Upper lobe of right lung (tissue), 1 donor: ENCODE measurements around the gene CD8B2. TPM values are rescaled to one million over a fixed set of nuclear protein-coding genes. Genes with fewer than 3 reads are reported as not detected.
"Not testable (repeated sequence)": the region's sequence is repeated elsewhere in the genome, so short reads cannot be mapped to it uniquely, and the experiment has no call there.

Source experiments
- ATAC-seq: fragments of 200-7000 bp; cut with Tn5 transposase; one replicate; pipeline ENCODE4 v1.9.1; 2020; ENCODE audit warnings: mild to moderate bottlenecking, moderate library complexity
- DNase-seq: peaks from one replicate; pipeline ENCODE4 v3.0.0-alpha.2; 2020
- H3K27ac ChIP-seq: fragments of 200-600 bp; one replicate; pipeline ENCODE4 v1.8.0; 2022
- H3K27me3 ChIP-seq: fragments of 200-600 bp; one replicate; pipeline ENCODE4 v1.8.0; 2022; ENCODE audit warnings: mild to moderate bottlenecking
- H3K36me3 ChIP-seq: fragments of 200-600 bp; one replicate; pipeline ENCODE4 v1.8.0; 2022
- H3K4me1 ChIP-seq: fragments of 200-600 bp; one replicate; pipeline ENCODE4 v1.8.0; 2022
- H3K4me3 ChIP-seq: fragments of 200-600 bp; one replicate; pipeline ENCODE4 v1.8.0; 2022; ENCODE audit warnings: mild to moderate bottlenecking
- H3K9me3 ChIP-seq: fragments of 200-600 bp; one replicate; pipeline ENCODE4 v1.8.0; 2022
- intact Hi-C: fragments of 100-400 bp; cut with DNase I; formaldehyde crosslinking; loops from one replicate; pipeline ENCODE4 v1.11.0; 2022
- total RNA-seq: library from RNA; stranded (reverse); fragmentation: NEBNext Ultra II Directional; extraction: Animal tissue kit (Norgen Biotek cat#: 25700); gene quantifications from one replicate; pipeline ENCODE4 v1.2.1, GENCODE V29; 2021
- donor health status: DM: no; HTN: yes; CAD: no; lungs with severe emphysema.

CD8B2 gene
- total RNA-seq, 1 donor from 2014 or later = not detected

DNA sequence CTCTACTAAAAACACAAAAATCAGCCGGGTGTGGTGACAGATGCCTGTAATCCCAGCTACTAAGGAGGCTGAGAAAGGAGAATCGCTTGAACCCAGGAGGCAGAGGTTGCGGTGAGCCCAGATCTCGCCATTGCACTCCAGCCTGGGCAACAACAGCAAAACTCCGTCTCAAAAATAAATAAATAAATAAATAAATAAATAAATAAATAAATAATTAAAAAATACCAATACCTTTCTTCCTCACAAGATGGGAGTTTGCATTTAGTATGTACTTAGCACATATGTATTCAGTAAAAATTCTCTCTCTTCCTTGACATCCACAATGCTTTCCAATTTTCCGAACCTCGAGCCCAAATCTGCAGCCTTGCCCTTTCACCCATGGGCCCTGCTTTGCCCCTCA, 13.2 kb downstream of the CD8B2 start:
- ATAC-seq, H3K4me1 ChIP-seq, H3K9me3 ChIP-seq, intact Hi-C loops, H3K36me3 ChIP-seq, H3K4me3 ChIP-seq, DNase-seq, H3K27me3 ChIP-seq, H3K27ac ChIP-seq: not testable (repeated sequence)

DNA sequence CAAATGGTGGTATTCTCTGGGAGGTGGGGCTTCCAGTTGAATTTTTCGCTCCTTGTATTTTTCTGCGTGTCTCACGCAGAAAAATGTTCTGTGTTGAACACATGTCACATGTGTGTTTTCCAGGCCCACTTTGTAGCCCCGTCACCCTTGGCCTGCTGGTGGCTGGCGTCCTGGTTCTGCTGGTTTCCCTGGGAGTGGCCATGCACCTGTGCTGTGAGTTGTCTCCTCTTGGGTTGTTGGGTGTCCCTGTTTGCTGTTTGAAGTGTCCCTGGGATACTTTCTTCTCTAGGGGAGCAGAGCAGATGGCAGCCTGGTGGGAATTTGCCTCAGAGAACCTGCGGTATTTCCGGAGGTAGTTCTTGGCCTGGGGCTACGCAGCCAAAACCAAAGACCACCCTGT, 15.2 kb downstream of the CD8B2 start:
- H3K27me3 ChIP-seq, H3K4me3 ChIP-seq, H3K9me3 ChIP-seq, H3K4me1 ChIP-seq, H3K27ac ChIP-seq, H3K36me3 ChIP-seq, DNase-seq, intact Hi-C loops, ATAC-seq: not testable (repeated sequence)

DNA sequence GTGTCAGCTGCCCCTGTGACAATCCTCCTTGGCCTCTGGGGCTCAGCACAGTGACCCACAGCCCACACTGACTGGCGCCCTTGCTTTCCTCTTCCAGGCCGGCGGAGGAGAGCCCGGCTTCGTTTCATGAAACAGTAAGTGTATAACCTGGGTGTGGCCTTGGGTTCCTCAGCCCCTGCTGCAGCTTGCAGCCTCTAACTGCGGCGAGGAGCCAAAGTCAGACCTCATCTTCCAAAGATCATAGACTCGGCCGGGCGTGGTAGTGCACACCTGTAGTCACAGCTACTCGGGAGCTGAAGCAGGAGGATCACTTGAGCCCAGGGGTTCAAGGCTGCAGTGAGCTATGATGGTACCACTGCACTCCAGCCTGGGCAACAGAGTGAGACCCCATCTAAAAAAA, 17.0 kb downstream of the CD8B2 start:
- H3K4me3 ChIP-seq, H3K36me3 ChIP-seq, H3K27me3 ChIP-seq, DNase-seq, H3K27ac ChIP-seq, H3K4me1 ChIP-seq, ATAC-seq, intact Hi-C loops, H3K9me3 ChIP-seq: not testable (repeated sequence)

DNA sequence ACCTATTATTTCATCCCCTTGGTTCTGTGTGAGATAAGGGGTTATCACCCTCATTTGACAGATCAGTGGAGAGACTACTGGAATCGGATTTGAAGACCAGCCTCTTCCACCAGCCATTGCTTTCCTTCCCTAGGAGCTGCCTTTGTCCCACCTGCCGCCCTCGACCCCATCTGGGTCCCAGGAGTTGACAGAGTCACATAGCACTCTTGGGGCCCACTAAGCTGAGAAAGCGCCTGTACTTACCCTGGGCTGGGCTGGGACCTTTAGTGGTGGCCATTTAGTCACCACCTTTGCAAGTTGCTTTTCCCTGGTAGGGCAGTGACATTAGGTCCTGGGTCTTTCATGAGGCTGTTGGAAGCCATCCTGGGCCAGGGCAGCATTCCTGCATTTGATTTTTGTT, 17.6 kb downstream of the CD8B2 start:
- H3K36me3 ChIP-seq, H3K27ac ChIP-seq, ATAC-seq, H3K27me3 ChIP-seq, H3K9me3 ChIP-seq, intact Hi-C loops, H3K4me3 ChIP-seq, H3K4me1 ChIP-seq, DNase-seq: not testable (repeated sequence)

DNA sequence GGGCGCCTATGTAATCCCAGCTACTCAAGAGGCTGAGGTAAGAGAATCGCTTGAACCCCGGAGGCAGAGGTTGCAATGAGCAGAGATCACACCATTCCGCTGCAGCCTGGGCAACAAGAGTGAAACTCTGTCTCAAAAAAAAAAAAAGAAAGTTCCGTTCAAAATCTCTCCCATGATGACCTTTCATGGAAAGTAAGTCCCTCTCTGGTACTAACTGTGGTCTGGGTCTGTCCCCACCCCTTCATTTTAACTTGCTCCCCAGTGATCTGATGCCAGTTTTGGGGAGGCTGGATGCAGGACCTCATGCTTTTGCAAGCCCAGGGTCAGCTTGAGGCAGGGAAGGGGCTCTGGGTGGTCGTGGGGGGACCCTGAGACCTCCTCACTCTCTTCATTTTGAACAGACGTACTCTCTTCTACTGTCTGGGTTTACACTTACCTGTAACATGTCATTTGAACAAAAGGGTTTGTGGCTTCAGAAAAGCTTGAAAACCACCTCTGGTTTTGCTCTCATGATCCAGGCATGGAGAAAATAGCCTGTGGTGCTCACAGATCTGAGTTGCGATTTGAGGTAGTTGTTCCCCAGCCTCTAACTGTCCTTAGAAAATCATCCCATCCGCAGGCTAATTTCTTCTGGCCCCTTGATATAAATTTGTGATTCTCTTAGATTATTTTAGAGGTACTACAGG, 19.0 kb downstream of the CD8B2 start:
- H3K27me3 ChIP-seq, intact Hi-C loops, H3K9me3 ChIP-seq, DNase-seq, H3K4me3 ChIP-seq, ATAC-seq, H3K36me3 ChIP-seq, H3K27ac ChIP-seq, H3K4me1 ChIP-seq: not testable (repeated sequence)

DNA sequence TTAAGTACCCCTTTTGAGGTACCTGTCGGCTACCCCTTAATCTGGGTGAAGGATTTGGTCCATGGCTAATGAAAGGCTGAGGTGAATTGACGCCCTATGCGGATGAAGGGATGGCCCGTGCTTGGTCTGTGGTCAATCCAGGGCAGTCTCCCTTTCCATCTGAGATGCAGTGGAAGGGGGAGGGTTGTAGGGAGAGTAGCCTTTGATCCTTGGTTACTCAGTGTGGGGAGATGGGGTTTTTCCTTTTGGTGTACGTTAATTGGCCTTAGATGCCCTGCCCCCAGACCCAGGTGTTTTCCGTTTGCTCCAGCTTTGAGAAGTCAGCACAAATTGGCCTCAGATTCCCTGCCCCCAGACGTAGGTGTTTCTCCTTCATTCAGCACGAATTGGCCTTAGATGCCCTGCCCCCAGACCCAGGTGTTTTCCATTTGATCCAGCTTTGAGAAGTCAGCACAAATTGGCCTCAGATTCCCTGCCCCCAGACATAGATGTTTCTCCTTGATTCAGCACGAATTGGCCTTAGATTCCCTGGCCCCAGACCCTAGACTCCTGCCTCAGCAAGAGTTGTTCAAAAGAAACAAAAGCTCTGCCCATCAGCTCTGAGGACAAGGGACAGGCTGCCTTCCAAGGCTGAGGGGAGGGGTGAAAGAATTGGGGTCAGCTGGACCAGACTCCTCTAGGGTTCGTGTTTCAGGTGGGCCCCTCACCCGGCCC, 21.7 kb downstream of the CD8B2 start:
- H3K9me3 ChIP-seq, intact Hi-C loops, H3K36me3 ChIP-seq, H3K27ac ChIP-seq, H3K4me3 ChIP-seq, ATAC-seq, DNase-seq, H3K4me1 ChIP-seq, H3K27me3 ChIP-seq: not testable (repeated sequence)

DNA sequence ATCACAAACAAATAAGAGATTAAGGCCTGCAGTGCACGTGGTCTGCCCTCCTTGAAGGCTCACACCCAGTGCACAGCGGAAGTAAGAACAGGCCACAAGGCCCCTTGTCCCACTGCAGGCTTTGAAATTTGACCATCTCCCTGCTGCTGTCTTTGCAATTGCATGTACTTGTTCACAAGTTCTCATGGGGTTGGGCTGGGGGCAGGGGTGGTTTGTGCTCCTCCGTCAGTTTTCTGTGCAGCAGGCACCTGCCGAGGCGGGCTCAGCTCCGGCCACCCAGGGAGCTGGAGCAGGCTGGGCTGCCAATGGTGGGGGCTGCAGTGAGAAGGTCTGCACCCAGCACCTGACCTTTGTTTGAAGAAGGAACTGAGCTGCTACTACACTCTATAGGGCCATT, 22.2 kb downstream of the CD8B2 start:
- intact Hi-C loops, DNase-seq, ATAC-seq: not testable (repeated sequence)

DNA sequence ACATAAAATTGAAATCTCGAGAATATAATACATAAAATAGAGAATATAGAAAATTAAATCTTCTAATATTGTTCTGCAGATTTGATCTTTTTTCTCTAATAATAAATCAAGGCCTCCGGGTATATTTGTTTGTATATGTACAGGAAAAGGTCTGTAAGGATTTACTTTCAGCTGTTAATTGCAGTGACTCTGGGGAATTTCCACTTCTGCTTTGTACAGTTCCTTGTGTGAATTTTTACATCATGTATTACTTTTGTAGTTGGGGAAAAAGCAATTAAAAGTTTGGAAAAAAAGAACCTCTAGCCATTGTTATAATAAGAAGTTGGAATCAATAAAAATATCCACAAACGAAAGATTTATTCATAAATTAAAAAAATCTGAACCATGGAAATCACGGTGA, 23.6 kb downstream of the CD8B2 start:
- H3K36me3 ChIP-seq, intact Hi-C loops, DNase-seq, H3K9me3 ChIP-seq, H3K27me3 ChIP-seq, H3K4me3 ChIP-seq, ATAC-seq, H3K4me1 ChIP-seq: not testable (repeated sequence)
- peak overlapping the region; percentile 24 for H3K27ac ChIP-seq

More for the DNA sequence above, 22.2 kb downstream of the CD8B2 start:
- not testable (repeated sequence) for H3K36me3 ChIP-seq, H3K4me1 ChIP-seq, H3K27me3 ChIP-seq, H3K9me3 ChIP-seq, H3K4me3 ChIP-seq, H3K27ac ChIP-seq

DNA sequence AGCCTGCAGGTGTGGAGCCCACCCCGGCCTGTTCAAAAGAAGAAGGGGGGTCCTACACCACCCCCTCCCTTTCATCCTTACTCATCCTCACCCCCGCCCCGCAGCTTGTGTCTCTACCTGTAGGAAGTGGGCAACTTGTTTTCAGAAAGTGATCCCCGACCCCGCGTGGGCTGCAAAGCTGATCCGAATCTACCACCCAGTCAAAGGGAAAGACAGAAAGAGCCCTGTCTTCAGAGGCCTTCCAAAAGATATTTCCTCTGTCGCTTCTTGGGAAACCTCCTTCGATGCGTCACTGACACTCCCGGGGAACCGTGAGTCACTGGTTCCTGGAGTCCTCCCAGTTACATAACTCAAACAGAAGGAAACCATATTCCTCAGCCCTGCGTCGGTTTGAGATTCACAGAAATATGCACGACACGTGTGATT, 24.3 kb downstream of the CD8B2 start:
- intact Hi-C loops, H3K9me3 ChIP-seq, H3K4me3 ChIP-seq, H3K4me1 ChIP-seq, H3K36me3 ChIP-seq, H3K27me3 ChIP-seq: not testable (repeated sequence)
- ATAC-seq (peak; percentile 82), DNase-seq (peak; percentile 67)
- peak overlapping the region; percentile 36 for H3K27ac ChIP-seq

DNA sequence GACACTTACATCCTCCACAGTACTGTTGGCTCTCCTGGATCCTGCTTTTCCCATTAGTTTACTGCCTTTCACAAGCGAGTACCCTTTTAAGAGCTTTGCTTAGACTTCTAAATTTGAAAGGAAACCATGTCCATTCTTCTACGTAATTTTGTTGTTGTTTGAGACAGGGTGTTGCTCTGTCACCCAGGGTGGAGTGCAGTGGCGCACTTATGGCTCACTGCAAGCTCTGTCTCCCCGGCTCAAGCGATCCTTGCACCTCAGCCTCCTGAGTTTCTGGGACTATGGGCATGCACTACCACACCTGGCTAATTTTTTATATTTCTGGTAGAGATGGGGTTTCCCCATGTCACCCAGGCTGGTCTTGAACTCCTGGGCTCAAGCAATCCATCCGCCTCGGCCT, 24.8 kb downstream of the CD8B2 start:
- H3K27me3 ChIP-seq, H3K36me3 ChIP-seq, ATAC-seq, H3K4me1 ChIP-seq, intact Hi-C loops, DNase-seq, H3K9me3 ChIP-seq, H3K4me3 ChIP-seq: not testable (repeated sequence)
- peak overlapping the region; percentile 36 for H3K27ac ChIP-seq

DNA sequence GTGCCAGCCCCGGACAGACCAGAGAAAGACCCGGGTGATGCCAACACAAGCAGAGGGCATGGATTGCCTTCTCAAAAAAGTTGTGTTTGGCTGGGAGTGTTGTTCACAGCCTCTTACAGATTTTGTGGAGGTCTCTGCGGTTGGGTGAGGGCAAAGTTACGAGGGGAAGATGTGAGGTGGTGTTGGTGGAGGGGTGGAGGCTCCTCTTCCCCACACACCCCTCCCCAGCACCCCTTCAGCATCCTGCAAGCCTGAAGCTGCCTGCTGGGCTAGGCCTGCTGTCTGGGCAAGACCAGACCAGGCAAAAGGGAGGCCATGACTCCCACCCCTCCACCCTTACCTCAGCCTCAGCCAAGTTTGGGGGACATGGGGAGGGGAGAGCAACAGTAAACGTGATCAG, 26.2 kb downstream of the CD8B2 start:
- H3K27ac ChIP-seq, H3K9me3 ChIP-seq, DNase-seq, H3K36me3 ChIP-seq, ATAC-seq, H3K27me3 ChIP-seq, intact Hi-C loops, H3K4me1 ChIP-seq, H3K4me3 ChIP-seq: not testable (repeated sequence)

DNA sequence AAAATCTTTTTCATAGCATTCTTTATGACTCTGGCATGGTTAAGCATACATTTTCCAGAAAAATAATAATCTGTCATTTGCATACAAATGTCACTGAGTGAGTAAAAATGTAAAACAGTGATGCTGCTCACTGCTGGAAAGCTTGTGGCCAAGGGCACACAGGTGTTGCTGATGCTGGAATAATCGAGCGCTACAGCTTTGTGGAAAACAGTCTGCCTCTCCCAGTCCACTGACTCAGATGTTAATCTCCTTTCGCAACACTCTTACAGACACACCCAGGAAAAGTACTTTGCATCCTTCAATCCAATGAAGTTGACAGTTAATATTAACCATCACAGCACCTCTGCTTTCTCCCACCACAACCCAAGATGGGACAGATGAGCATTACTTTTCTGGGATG, 27.7 kb downstream of the CD8B2 start:
- H3K27me3 ChIP-seq, DNase-seq, ATAC-seq, H3K9me3 ChIP-seq, intact Hi-C loops, H3K4me1 ChIP-seq, H3K4me3 ChIP-seq, H3K36me3 ChIP-seq, H3K27ac ChIP-seq: not testable (repeated sequence)
